ENCODE data around the gene FOXL2NB. TPM values are rescaled to one million over a fixed set of nuclear protein-coding genes. Genes with fewer than 3 reads are reported as not detected.

FOXL2NB gene
- total RNA-seq, 1 donor = 101 TPM

GRCh38 chr3:138950701-138951100, 3.7 kb downstream of the FOXL2NB start:
- no peak for DNase-seq (ENCODE audit: low read depth)
- H3K4me3 ChIP-seq (ENCODE audit: low read depth, low read length) = peak overlapping the region; percentile 59
- no peak for TF ChIP-seq CTCF (IDR thresholded peaks at IDR 0.05; ENCODE audit: insufficient read depth, low read depth, low read length)

- H3K4me3 ChIP-seq (ENCODE audit: low read depth, low read length) = peak overlapping the region; percentile 15
- TF ChIP-seq CTCF (IDR thresholded peaks at IDR 0.05; ENCODE audit: insufficient read depth, low read depth, low read length) = no peak
- DNase-seq (ENCODE audit: low read depth) = no peak
Measured at GRCh38 chr3:138960417-138960852, 13.4 kb downstream of the FOXL2NB start.

- no peak for TF ChIP-seq CTCF (IDR thresholded peaks at IDR 0.05; ENCODE audit: insufficient read depth, low read depth, low read length)
- DNase-seq (ENCODE audit: low read depth) = no peak
- H3K4me3 ChIP-seq (ENCODE audit: low read depth, low read length) = no peak overlapping the region
Measured at GRCh38 chr3:138962854-138963560, 16.0 kb downstream of the FOXL2NB start.

DNA sequence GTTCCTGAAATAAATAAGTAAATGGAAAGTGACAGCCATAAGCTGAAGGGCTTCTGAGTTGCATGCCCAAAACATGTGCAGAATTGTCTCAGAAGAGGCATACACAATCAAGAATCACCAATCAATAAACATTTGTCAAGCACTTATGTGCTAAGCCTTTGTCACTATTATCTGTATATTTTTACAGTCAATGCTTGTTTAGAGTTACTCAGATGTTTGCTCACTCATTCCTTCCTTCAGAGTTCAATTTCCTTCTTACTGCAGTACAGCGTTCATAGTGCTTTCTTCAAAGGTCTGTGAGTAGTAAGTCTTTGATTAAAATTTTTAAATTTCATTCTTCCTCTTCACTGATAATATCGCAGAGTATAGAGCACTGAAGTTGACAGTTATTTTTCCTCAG, 17.2 kb downstream of the FOXL2NB start:
- DNase-seq (ENCODE audit: low read depth) = no peak
- no peak for TF ChIP-seq CTCF (IDR thresholded peaks at IDR 0.05; ENCODE audit: insufficient read depth, low read depth, low read length)

DNA sequence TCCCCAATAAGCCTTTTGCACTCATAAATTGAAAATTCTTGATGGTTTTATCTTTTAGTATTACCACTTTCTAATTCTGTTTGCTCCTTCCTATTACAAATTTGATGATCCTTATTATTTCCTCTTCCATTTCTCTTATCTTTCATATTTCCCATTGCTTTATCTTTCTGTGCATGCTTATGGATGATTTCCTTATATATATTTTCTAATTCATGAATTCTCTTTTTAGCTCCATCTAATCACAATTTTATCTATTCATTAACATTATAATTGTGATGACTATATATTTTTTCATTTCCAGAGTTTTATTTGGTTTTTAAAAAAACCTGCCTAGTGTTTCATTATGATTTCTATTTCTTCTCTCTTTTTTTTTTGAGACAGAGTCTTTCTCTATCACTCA, 17.9 kb downstream of the FOXL2NB start:
- TF ChIP-seq CTCF (IDR thresholded peaks at IDR 0.05; ENCODE audit: insufficient read depth, low read depth, low read length) = no peak
- no peak overlapping the region for H3K4me3 ChIP-seq (ENCODE audit: low read depth, low read length)
- no peak for DNase-seq (ENCODE audit: low read depth)

More for the DNA sequence above, 17.2 kb downstream of the FOXL2NB start:
- H3K4me3 ChIP-seq (ENCODE audit: low read depth, low read length) = no peak overlapping the region

GRCh38 chr3:138971766-138972320, 24.8 kb downstream of the FOXL2NB start:
- no peak for TF ChIP-seq CTCF (IDR thresholded peaks at IDR 0.05; ENCODE audit: insufficient read depth, low read depth, low read length)
- H3K4me3 ChIP-seq (ENCODE audit: low read depth, low read length) = no peak overlapping the region
- DNase-seq (ENCODE audit: low read depth) = no peak

Measured in fibroblast of villous mesenchyme (primary cell).